ENCODE data around the gene ITPRID1. TPM values are rescaled to one million over a fixed set of nuclear protein-coding genes. Genes with fewer than 3 reads are reported as not detected.
"Not testable (repeated sequence)": the region's sequence is repeated elsewhere in the genome, so short reads cannot be mapped to it uniquely, and the experiment has no call there.

ITPRID1 gene
- not detected for total RNA-seq

DNA sequence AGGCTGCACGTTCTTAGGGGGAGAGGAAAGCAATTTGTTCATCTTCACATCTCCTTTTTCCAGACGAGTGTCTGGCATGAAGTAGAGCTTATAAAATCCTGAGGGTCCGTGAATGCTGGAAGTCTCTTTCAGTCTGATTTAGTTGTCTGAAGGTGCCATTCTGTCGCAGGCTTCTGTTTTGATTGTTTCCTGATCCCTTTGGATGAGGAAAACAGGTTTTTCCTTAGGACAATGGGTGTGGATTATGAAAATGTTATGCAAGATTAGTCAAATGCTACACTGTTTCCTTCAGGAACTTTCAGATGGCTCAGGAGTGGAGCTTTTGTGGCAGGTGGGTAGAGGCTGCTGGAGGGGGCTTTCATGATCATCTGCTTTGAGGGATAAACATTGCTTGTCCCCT, at the start of gene ITPRID1:
ITPRID1 (plus strand) TSS at position 301 of the 400 bp plus-strand sequence. CDS start 38,935 bp downstream, outside the sequence.
- Mint-ChIP-seq H3K4me1 (no peaks in the 10 kb centered on the region), H3K36me3 (no peaks in the 10 kb centered on the region), H3K4me3 (no peak within 1 kb of the TSS), H3K27me3 (no peaks in the 10 kb centered on the region), H3K27ac (no peak within 1 kb of the TSS), H3K9me3 (peaks cover 3% of the 10 kb centered on the region)
- no peak for DNase-seq

DNA sequence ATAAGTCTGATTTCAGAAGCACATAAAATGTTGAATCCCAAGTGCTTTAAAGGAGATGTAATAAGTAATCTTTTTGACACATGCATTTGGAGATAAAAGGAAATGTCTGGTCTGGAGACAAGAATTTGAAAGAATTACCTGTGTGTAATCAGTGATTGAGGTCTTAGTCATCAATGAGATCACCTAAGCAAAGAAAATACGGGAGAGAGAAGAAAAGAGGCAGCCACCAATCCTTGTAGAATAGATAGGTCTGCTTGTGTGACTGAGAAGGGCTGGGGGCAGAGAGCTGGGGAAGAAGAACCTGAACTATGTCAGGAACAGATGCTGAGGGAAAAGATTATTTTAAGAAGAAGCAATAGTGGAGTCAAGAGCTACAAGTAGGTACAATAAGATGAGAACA, 49.3 kb upstream of the ITPRID1 start:
- no peaks in the 10 kb centered on the region for H3K4me1 Mint-ChIP-seq
- DNase-seq = no peak
- no peak overlapping the region for H3K4me3 Mint-ChIP-seq
- H3K9me3 Mint-ChIP-seq = no peaks in the 10 kb centered on the region
- no peak overlapping the region for H3K27ac Mint-ChIP-seq
- no peaks in the 10 kb centered on the region for H3K36me3 Mint-ChIP-seq
- no peaks in the 10 kb centered on the region for H3K27me3 Mint-ChIP-seq

DNA sequence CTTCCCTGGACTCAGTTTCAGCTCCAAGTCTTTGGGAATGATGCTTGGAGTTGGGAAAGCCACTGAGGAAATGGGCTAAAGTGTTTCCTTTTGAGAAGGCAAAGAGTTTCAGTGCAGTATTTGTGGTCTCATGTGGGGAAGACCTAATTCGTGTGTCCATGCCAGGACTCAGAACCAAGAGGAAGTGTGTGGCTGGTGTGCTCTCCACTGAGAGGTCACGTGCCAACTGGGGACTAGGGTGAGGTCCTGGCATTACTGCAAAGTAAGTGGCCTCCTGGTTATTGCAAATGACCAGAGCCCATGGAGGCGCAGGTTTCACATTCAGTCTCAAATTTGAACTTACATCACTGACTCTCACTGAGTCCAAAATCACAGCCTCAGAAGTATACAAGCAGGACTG, 48.6 kb upstream of the ITPRID1 start:
- H3K27ac Mint-ChIP-seq = no peak overlapping the region
- DNase-seq = no peak

DNA sequence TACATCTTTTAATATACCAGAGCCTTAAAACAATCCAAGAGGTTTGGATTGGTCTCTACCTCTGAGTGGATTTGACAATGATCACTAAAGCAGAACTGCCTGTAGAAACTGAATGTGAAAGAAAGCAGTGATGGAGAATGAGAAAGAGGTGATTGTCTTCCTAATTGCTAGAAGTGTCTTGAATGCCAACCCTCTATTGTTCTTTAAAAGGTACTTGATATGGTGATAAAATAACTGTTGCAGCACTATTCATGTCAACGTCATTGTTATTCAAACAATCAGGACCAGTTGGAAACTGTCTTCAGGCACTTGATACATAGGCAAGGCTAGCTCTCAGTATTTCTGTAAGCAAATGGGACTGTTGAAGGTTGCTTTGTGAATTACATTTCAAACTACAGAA, 47.9 kb upstream of the ITPRID1 start:
- no peaks in the 10 kb centered on the region for H3K4me1 Mint-ChIP-seq
- DNase-seq = no peak
- no peaks in the 10 kb centered on the region for H3K9me3 Mint-ChIP-seq
- H3K27ac Mint-ChIP-seq = no peak overlapping the region
- H3K36me3 Mint-ChIP-seq = no peaks in the 10 kb centered on the region
- no peaks in the 10 kb centered on the region for H3K27me3 Mint-ChIP-seq
- no peak overlapping the region for H3K4me3 Mint-ChIP-seq

More for the DNA sequence above, 48.6 kb upstream of the ITPRID1 start:
- no peak overlapping the region for H3K4me3 Mint-ChIP-seq
- no peaks in the 10 kb centered on the region for H3K4me1 Mint-ChIP-seq
- H3K36me3 Mint-ChIP-seq = no peaks in the 10 kb centered on the region
- no peaks in the 10 kb centered on the region for H3K27me3 Mint-ChIP-seq
- no peaks in the 10 kb centered on the region for H3K9me3 Mint-ChIP-seq

DNA sequence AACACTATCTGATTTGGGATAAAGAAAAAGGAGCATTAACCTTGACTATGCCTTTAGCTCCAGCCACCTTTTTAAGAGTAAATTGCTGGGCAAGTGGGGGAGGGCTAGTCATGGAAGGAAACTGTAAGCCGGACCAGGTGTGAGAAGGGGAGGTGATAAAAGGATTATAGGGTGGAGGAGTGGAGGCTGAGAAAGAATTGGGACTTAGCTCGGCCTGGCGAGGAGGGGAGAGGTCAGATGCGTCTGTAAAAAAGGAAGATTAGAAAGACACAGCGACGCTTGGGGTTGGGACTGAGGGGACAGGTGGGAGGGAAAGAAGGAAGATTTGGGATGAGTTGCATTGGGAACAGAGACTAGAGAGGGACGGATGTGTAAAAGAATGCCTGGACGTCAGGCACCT, 43.0 kb upstream of the ITPRID1 start:
- H3K4me3 Mint-ChIP-seq, DNase-seq, H3K27me3 Mint-ChIP-seq, H3K27ac Mint-ChIP-seq, H3K36me3 Mint-ChIP-seq, H3K9me3 Mint-ChIP-seq, H3K4me1 Mint-ChIP-seq: not testable (repeated sequence)

DNA sequence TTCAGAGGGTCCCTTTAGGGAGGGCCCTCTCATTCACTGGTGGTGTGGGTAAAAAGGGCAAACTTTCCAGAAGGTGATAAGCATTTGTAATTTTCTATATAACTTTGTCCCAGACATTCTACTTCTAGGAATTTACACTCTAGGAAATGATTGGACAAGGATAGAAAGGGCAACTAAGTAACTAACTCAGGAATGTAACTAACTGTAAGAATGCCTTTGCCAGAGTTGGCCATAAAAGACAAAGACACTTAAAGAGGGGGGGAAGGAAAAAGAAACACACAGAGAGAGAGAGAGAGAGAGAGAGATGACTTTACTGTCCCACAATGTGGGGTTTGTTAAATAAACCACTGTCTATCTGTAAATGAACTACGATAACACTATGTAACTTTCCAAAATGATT, 38.5 kb upstream of the ITPRID1 start:
- no peaks in the 10 kb centered on the region for H3K27me3 Mint-ChIP-seq

DNA sequence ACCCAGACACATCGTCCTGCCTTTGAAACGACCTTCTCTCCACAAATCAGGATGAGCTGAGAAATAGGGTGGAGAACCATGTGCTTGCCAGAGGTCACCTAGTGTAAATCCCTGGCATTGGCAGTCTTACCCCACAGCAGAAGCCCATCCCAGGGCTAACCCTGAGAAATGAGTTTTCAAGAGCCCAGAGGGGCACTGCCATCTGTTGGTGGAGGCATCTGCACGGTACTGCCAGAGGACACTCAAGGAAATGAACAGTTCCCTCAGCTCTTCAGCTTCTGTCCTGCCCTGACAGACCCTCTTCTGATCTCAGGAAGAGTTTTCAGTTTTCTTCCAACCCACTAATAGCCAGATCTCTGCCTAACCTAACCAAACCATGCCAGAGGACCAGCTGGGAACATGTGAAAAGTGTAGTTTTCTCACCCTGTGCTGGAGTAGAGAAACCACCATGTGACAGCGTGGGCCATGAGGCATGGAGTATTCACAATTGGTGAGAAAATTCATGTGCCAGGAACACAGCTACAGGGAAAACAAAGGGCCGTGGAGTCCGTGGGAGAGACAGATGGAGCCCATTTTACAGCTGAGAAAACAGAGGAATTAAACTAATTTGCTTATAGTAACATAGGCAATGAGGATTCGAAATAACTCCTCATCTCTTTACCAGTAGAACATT, 37.7 kb upstream of the ITPRID1 start:
- H3K36me3 Mint-ChIP-seq = no peaks in the 10 kb centered on the region
- H3K9me3 Mint-ChIP-seq = no peaks in the 10 kb centered on the region
- DNase-seq = no peak
- H3K4me3 Mint-ChIP-seq = no peak overlapping the region
- no peaks in the 10 kb centered on the region for H3K4me1 Mint-ChIP-seq
- no peak overlapping the region for H3K27ac Mint-ChIP-seq
- H3K27me3 Mint-ChIP-seq = no peaks in the 10 kb centered on the region

More for the DNA sequence above, 38.5 kb upstream of the ITPRID1 start:
- Mint-ChIP-seq H3K36me3 (no peaks in the 10 kb centered on the region), H3K27ac (peak overlapping the region; percentile 49), H3K4me1 (no peaks in the 10 kb centered on the region), H3K4me3 (no peak overlapping the region), H3K9me3 (no peaks in the 10 kb centered on the region)
- DNase-seq = no peak

DNA sequence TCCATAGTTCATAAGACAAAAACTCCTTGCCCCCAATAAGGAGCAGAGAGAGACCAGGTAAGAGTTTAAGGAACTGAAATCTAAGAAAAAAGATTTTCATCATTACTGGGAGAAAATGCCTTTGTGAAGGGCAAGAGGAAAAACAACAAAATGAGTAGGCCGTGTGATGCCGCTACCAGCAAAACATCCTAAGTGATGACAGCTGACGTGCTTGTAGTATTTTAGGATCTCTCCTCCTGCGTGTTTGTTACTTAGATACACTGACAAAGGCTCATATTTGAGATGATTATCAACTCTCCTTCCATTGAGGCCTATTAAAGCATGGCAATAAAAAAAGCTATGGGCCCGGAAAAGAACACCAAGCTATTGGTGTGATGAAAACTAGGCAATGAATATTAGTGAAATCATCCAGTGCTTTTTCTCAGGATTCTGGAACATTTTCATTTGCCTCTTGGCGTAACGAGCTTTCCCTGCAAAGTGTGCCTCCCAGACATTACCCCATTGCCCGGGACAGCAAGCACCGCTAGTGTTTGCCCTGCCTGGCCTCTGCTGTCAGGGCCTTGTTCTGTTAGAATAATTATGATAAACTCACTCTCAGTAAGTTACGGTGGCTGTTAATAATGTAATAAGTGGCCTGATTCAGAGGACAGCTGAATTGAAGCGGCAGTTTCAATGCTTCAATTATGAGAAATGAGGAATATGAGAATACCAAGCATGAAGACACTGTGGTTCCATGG, 36.8 kb upstream of the ITPRID1 start:
- Mint-ChIP-seq H3K4me3 (no peak overlapping the region), H3K36me3 (no peaks in the 10 kb centered on the region), H3K9me3 (no peaks in the 10 kb centered on the region), H3K4me1 (no peaks in the 10 kb centered on the region), H3K27me3 (no peaks in the 10 kb centered on the region), H3K27ac (no peak overlapping the region)
- DNase-seq = no peak

DNA sequence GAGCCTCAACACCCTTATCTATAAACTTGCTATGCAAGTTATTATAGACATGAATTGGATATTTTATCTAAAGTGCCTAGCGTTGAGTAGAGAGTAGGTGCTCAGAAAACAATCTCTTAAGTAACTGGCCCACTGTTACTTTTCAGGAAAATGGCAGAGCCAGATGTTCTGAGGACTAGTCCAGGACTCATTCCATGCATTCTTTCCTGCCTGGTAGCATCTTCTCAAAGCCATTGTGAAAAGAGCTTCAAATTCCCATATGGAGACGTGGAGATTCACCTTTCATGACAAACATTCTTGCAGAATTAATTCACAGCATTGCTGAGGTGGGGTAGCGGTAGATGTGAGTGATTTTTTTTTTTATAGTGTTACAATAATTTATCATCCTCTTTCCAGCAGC, 35.9 kb upstream of the ITPRID1 start:
- no peaks in the 10 kb centered on the region for H3K36me3 Mint-ChIP-seq
- H3K9me3 Mint-ChIP-seq = no peaks in the 10 kb centered on the region
- no peak for DNase-seq
- H3K27ac Mint-ChIP-seq = no peak overlapping the region
- no peak overlapping the region for H3K4me3 Mint-ChIP-seq
- H3K27me3 Mint-ChIP-seq = no peaks in the 10 kb centered on the region
- no peaks in the 10 kb centered on the region for H3K4me1 Mint-ChIP-seq

DNA sequence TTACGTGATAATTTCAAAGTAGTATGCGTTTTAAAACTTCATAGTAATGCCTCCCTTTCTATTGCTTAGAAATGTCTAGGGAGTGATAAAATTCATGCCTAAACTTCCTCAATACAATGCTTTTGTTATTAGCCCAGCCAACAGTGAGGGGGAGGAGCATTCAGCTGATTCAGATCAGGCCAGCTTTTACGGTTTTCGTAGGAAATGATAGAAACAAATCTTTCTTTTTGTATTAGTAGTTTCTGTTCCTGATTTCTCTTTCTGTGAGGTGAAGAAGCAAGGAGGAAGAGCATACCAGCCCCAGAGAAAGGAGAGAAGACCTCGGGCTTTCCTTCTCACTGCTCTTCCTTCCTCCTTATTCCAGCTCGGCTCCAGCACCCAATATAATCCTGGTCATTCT, 35.2 kb upstream of the ITPRID1 start:
- no peak for DNase-seq
- Mint-ChIP-seq H3K36me3 (no peaks in the 10 kb centered on the region), H3K4me1 (no peaks in the 10 kb centered on the region), H3K27me3 (no peaks in the 10 kb centered on the region), H3K9me3 (no peaks in the 10 kb centered on the region), H3K27ac (no peak overlapping the region), H3K4me3 (no peak overlapping the region)

DNA sequence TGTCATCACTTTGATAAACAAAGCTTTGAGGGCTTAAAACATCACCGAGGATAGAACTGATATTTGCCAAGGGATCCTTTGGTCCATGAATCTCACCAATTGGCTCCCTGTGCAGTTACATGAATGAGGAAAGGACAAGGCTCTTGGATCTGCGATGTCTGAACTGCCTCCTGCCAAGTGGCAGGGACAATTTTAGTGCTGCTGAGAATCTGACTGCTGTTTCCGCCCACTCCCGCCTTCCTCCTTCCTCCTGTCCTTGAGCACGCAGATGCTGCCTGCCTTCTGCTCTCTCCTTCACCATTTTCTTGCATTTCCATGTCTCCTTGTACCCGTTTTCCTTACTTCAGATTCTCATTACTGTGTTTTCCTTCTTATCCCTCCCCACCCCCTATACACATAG, 26.8 kb upstream of the ITPRID1 start:
- Mint-ChIP-seq H3K27me3 (no peaks in the 10 kb centered on the region), H3K4me1 (no peaks in the 10 kb centered on the region), H3K27ac (no peak overlapping the region), H3K9me3 (no peaks in the 10 kb centered on the region), H3K4me3 (no peak overlapping the region), H3K36me3 (no peaks in the 10 kb centered on the region)
- no peak for DNase-seq

DNA sequence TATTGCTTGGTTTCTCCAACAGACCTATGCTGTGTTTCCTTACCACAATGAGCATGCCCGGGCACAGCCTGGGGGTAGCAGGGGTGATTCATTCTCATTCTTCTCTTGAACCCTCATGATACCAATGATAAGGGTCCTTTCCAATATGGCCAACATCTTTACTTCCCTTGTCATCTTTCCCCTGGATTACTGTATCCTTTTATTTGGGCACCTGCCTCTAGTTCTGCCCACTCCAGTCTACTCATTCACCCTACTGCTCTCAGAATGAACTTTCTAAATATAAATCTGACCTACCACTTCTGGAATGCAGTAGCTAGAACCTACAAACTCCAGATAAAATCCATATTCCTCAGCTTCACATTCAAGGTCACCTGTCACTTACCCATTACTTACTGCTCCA, 26.4 kb upstream of the ITPRID1 start:
- H3K4me1 Mint-ChIP-seq = no peaks in the 10 kb centered on the region
- no peak overlapping the region for H3K4me3 Mint-ChIP-seq
- no peaks in the 10 kb centered on the region for H3K27me3 Mint-ChIP-seq
- DNase-seq = no peak
- H3K9me3 Mint-ChIP-seq = no peaks in the 10 kb centered on the region
- H3K36me3 Mint-ChIP-seq = no peaks in the 10 kb centered on the region
- H3K27ac Mint-ChIP-seq = no peak overlapping the region

DNA sequence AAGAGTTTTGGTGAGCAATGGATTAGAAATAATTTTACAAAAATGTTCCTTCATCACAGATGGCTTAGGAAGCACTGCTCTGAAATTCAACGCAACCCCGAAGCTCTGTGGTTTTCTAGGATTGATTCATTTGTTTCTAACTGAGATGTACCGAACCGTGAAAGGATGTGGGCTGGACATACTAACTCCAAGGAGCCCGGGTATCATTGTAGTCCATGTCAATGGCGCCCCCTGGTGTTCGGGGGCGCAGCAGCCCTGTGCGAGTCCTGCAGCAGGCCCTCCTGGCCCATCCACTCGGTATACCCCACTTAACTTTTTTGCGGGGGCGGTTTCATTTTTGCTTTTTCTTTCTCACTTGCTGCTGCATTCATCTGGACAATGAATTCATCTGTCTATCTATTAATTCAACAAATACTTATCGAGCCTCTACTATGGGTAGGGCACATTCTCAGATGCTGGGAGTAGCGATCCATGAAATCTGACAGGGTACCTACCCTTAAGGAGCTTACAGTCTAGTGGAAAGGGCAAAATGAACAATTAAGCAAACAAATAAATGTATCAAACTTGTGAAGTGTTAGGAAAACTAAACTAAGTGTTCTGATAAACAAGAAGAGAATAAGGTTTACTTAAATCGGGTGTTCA, 25.2 kb upstream of the ITPRID1 start:
- H3K27me3 Mint-ChIP-seq = no peaks in the 10 kb centered on the region
- no peaks in the 10 kb centered on the region for H3K9me3 Mint-ChIP-seq

DNA sequence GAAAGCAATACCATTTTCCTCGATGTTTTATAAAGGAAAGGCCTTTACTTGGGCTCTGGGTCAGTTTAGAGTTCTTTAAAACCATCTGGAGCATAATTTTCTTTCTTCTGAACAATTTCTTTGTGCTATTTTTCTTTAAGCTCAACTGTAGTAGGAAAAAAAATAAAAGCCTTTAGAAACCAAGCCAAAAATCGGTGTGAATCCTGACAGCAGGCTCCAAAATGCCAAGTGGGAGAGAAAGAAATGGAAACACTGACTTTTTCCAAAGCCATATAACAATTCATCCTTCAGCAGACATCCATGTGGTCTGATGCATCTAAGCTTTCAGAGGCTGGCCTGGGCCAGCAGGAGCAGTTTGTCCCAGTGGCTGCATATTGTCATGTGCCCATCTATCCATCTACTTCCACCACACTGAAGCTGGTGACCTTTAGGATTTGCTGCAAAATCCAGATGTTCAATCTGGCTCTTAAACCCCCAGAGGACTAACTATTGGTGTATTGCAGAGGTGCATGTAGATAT, 23.0 kb upstream of the ITPRID1 start:
- H3K27me3 Mint-ChIP-seq = no peaks in the 10 kb centered on the region
- H3K4me3 Mint-ChIP-seq = no peak overlapping the region
- no peaks in the 10 kb centered on the region for H3K9me3 Mint-ChIP-seq
- no peaks in the 10 kb centered on the region for H3K4me1 Mint-ChIP-seq
- H3K36me3 Mint-ChIP-seq = no peaks in the 10 kb centered on the region
- no peak overlapping the region for H3K27ac Mint-ChIP-seq
- no peak for DNase-seq

More for the DNA sequence above, 25.2 kb upstream of the ITPRID1 start:
- Mint-ChIP-seq H3K4me3 (no peak overlapping the region), H3K4me1 (no peaks in the 10 kb centered on the region), H3K36me3 (no peaks in the 10 kb centered on the region), H3K27ac (no peak overlapping the region)
- DNase-seq = peak; percentile 43

DNA sequence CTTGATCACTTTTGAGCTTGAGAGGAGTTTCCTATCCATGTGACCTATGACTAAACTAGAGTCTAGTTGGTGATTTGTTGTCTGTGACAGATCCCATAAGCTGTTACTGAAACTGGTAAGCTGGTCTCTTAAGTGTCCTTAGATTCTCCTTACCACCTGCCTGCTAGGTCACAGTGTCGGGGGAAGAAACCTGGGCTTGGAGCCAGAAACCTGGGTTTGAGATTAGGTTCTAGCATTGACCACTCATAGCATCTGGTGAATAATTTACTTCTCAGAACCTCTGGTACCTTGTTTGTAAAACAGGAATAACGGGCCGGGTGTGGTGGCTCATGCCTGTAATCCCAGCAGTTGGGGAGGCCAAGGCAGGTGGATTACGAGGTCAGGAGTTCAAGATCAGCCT, 21.8 kb upstream of the ITPRID1 start:
- DNase-seq = no peak
- no peaks in the 10 kb centered on the region for H3K36me3 Mint-ChIP-seq
- no peak overlapping the region for H3K27ac Mint-ChIP-seq
- no peaks in the 10 kb centered on the region for H3K4me1 Mint-ChIP-seq
- H3K27me3 Mint-ChIP-seq = no peaks in the 10 kb centered on the region
- no peaks in the 10 kb centered on the region for H3K9me3 Mint-ChIP-seq
- H3K4me3 Mint-ChIP-seq = no peak overlapping the region

Measured in activated naive CD8-positive, alpha-beta T cell treated with anti-CD3 and anti-CD28 coated beads for 36 hours (primary cell).